Measurements from ENCODE around the gene POLE. TPM values are rescaled to one million over a fixed set of nuclear protein-coding genes. Genes with fewer than 3 reads are reported as not detected.

POLE gene
- total and polyA plus RNA-seq, 2 donors (not counting 1 experiment from before 2014, with no cell fraction given), result 6.2 to 9.6 TPM

DNA sequence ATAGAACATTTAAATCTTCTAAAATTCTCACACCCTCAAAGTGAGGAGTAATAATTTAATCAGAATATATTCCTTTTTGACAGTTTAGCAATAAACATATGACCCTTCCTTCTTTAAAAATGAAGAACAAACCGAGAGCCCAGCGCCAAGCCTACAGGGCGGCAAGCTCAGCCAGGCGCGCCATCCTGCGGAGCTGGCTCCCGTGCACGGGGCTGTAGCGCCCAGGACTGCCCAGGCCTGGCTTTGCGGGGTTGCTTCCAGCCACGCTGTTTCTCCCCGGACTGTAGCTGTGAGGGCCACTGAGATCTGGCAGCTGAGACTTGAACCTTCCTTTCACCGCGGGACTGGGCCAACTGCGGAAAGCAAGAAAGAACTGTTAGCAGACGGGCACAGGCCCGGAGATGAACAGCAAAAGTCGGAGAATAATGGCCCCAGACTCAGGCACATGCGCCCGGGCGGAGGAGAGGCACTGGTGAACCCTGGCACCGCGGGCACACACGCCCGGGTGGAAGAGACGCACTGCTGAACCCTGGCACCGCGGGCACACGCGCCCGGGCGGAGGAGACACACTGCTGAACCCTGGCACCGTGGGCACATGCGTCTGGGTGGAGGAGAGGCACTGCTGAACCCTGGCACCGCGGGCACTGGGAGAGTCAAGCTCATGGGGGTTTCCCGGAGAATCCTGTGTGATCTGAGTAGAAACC lies 40.1 kb upstream of the POLE start:
- Histone ChIP-seq H3K79me2 (ENCODE audit: control insufficient read depth, insufficient read depth, low read length) (peaks cover 15% of the 10 kb centered on the region), H3K4me3 (replicated peaks in 1 of 4; ENCODE audit: control extremely low read depth in 1 of 4, insufficient read depth in 1 of 4, low read depth in 3 of 4, low read length in 4 of 4) (no peak overlapping the region), H3K4me1 (ENCODE audit: control insufficient read depth, extremely low read depth, insufficient read depth, low read length) (no peaks in the 10 kb centered on the region), H3K9ac (ENCODE audit: insufficient read depth, low read length) (no peak overlapping the region), H3K9me3 (ENCODE audit: control insufficient read depth, insufficient read depth, low read depth, low read length) (no peaks in the 10 kb centered on the region), H3K27me3 (ENCODE audit: control insufficient read depth, insufficient read depth, low read length) (no peaks in the 10 kb centered on the region), H3K4me2 (ENCODE audit: extremely low read depth, insufficient read depth, low read length) (no peak overlapping the region), H2AFZ (ENCODE audit: low read length) (no peak overlapping the region), H4K20me1 (ENCODE audit: control insufficient read depth, extremely low read depth, insufficient read depth, low read length) (no peaks in the 10 kb centered on the region), H3K36me3 (ENCODE audit: control insufficient read depth, insufficient read depth, low read length) (peaks cover 42% of the 10 kb centered on the region), H3K27ac (ENCODE audit: insufficient read depth, low read length) (no peak overlapping the region)
- TF ChIP-seq, protein P1, sequence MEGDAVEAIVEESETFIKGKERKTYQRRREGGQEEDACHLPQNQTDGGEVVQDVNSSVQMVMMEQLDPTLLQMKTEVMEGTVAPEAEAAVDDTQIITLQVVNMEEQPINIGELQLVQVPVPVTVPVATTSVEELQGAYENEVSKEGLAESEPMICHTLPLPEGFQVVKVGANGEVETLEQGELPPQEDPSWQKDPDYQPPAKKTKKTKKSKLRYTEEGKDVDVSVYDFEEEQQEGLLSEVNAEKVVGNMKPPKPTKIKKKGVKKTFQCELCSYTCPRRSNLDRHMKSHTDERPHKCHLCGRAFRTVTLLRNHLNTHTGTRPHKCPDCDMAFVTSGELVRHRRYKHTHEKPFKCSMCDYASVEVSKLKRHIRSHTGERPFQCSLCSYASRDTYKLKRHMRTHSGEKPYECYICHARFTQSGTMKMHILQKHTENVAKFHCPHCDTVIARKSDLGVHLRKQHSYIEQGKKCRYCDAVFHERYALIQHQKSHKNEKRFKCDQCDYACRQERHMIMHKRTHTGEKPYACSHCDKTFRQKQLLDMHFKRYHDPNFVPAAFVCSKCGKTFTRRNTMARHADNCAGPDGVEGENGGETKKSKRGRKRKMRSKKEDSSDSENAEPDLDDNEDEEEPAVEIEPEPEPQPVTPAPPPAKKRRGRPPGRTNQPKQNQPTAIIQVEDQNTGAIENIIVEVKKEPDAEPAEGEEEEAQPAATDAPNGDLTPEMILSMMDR (conservative IDR thresholded peaks at IDR 0.05 in 1 of 2, IDR thresholded peaks at IDR 0.05 in 1 of 2; ENCODE audit: low read depth in 1 of 2, low read length in 2 of 2), result no peak
- TF ChIP-seq EZH2 (IDR thresholded peaks at IDR 0.05; ENCODE audit: low read length, missing control alignments), result no peak
- DNase-seq (ENCODE audit: low read depth in 2 of 2), result no peak

GRCh38 chr12:132726386-132726785 lies 39.2 kb upstream of the POLE start:
- no peak overlapping the region for H3K9ac ChIP-seq (ENCODE audit: insufficient read depth, low read length)
- no peak overlapping the region for H3K4me2 ChIP-seq (ENCODE audit: extremely low read depth, insufficient read depth, low read length)
- TF ChIP-seq EZH2 (IDR thresholded peaks at IDR 0.05; ENCODE audit: low read length, missing control alignments), result no peak
- TF ChIP-seq, protein P1 (conservative IDR thresholded peaks at IDR 0.05 in 1 of 2, IDR thresholded peaks at IDR 0.05 in 1 of 2; ENCODE audit: low read depth in 1 of 2, low read length in 2 of 2), result no peak
- H3K9me3 ChIP-seq (ENCODE audit: control insufficient read depth, insufficient read depth, low read depth, low read length), result no peaks in the 10 kb centered on the region
- H3K79me2 ChIP-seq (ENCODE audit: control insufficient read depth, insufficient read depth, low read length), result peaks cover 15% of the 10 kb centered on the region
- no peak for DNase-seq (ENCODE audit: low read depth in 2 of 2)
- no peaks in the 10 kb centered on the region for H3K27me3 ChIP-seq (ENCODE audit: control insufficient read depth, insufficient read depth, low read length)
- H3K4me3 ChIP-seq (replicated peaks in 1 of 4; ENCODE audit: control extremely low read depth in 1 of 4, insufficient read depth in 1 of 4, low read depth in 3 of 4, low read length in 4 of 4), result no peak overlapping the region
- H3K27ac ChIP-seq (ENCODE audit: insufficient read depth, low read length), result no peak overlapping the region
- no peaks in the 10 kb centered on the region for H3K4me1 ChIP-seq (ENCODE audit: control insufficient read depth, extremely low read depth, insufficient read depth, low read length)
- H2AFZ ChIP-seq (ENCODE audit: low read length), result no peak overlapping the region
- peaks cover 42% of the 10 kb centered on the region for H3K36me3 ChIP-seq (ENCODE audit: control insufficient read depth, insufficient read depth, low read length)
- H4K20me1 ChIP-seq (ENCODE audit: control insufficient read depth, extremely low read depth, insufficient read depth, low read length), result no peaks in the 10 kb centered on the region

DNA sequence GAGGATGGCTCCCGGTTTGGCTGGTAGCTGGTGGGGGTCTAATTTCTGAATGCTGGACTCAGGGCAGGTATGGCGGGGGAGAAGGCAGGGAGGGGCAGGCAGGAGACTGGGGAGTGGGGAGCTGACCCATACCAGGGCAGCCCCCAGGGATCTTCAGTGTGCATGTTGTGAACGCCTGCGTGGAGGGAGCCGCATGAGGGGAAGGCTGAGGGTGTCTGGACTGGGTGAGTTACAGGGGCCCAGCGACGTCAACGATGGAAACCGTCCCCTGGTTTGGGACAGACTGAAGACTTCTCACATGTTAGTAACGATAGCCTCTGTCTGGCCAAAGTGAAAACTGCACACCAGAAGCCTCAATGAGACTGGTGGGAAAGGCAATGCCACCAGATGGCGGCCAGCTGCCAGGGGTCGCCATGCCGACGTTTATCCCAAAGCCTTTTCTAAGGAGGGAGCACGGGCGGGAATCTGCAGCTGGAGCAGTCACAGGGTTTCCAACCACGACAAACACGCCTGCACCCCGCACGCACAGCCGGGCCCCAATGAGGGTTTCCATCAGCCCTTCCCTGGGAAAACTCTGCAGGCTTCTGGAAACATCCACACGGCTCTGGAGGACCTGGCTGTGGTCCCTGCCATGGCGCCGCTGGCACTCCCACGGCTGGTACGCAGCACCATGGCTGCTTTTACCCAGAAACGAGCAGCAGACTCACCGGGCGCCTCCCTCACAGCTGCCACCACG lies 37.5 kb upstream of the POLE start:
- Histone ChIP-seq H3K9ac (ENCODE audit: insufficient read depth, low read length) (no peak overlapping the region), H4K20me1 (ENCODE audit: control insufficient read depth, extremely low read depth, insufficient read depth, low read length) (no peaks in the 10 kb centered on the region), H3K36me3 (ENCODE audit: control insufficient read depth, insufficient read depth, low read length) (peaks cover 40% of the 10 kb centered on the region), H3K79me2 (ENCODE audit: control insufficient read depth, insufficient read depth, low read length) (peaks cover 15% of the 10 kb centered on the region), H3K4me1 (ENCODE audit: control insufficient read depth, extremely low read depth, insufficient read depth, low read length) (no peaks in the 10 kb centered on the region), H3K9me3 (ENCODE audit: control insufficient read depth, insufficient read depth, low read depth, low read length) (no peaks in the 10 kb centered on the region), H3K27ac (ENCODE audit: insufficient read depth, low read length) (no peak overlapping the region), H3K27me3 (ENCODE audit: control insufficient read depth, insufficient read depth, low read length) (no peaks in the 10 kb centered on the region), H3K4me2 (ENCODE audit: extremely low read depth, insufficient read depth, low read length) (no peak overlapping the region), H3K4me3 (replicated peaks in 1 of 4; ENCODE audit: control extremely low read depth in 1 of 4, insufficient read depth in 1 of 4, low read depth in 3 of 4, low read length in 4 of 4) (no peak overlapping the region), H2AFZ (ENCODE audit: low read length) (no peak overlapping the region)
- DNase-seq (ENCODE audit: low read depth in 2 of 2), result no peak
- no peak for TF ChIP-seq EZH2 (IDR thresholded peaks at IDR 0.05; ENCODE audit: low read length, missing control alignments)
- TF ChIP-seq, protein P1 (conservative IDR thresholded peaks at IDR 0.05 in 1 of 2, IDR thresholded peaks at IDR 0.05 in 1 of 2; ENCODE audit: low read depth in 1 of 2, low read length in 2 of 2), result no peak

Measured in fibroblast of lung (primary cell).